ENCODE results near the gene CLTCL1.

GRCh38 chr22:19203834-19204233 lies 87.7 kb downstream of the CLTCL1 start:
- TF ChIP-seq POLR2A (IDR thresholded peaks at IDR 0.05) (no peak), CTCF (IDR thresholded peaks at IDR 0.05) (no peak), POLR2AphosphoS5 (IDR thresholded peaks at IDR 0.05; ENCODE audit: insufficient read depth in 1 of 2, low read depth in 1 of 2) (no peak)
